Gastroesophageal sphincter (tissue), 4 donors: ENCODE results near the gene GNG14. TPM values are rescaled to one million over a fixed set of nuclear protein-coding genes. Genes with fewer than 3 reads are reported as not detected.
A peak's percentile ranks its signal among the peaks of the same experiment; 100 is the strongest.
"Not testable (repeated sequence)": the region's sequence is repeated elsewhere in the genome, so short reads cannot be mapped to it uniquely, and the experiment has no call there.

Experiments
- ATAC-seq: fragments of 150-250 bp; one replicate; pipeline ENCODE4 v1.9.1; 2016; ENCODE audit warnings: mild to moderate bottlenecking, moderate library complexity
- H3K27ac ChIP-seq, 4 donors: fragments of 200-600 bp; sonication (generic) in 3 of 4; 1 replicate in 3 of 4; 2 replicates in 1 of 4; pipeline ENCODE4 v1.5.1; 2016 to 2019
- H3K27me3 ChIP-seq: fragments of 200-600 bp; sonication (generic); one replicate; pipeline ENCODE4 v1.5.1; 2019
- H3K36me3 ChIP-seq, 2 donors: fragments of 200-600 bp; sonication (generic); one replicate each; pipeline ENCODE4 v1.5.1; 2019; ENCODE audit warnings: control low read depth in 1 of 2
- H3K4me1 ChIP-seq, 3 donors: fragments of 200-600 bp; sonication (generic); 1 replicate in 2 of 3; 2 replicates in 1 of 3; pipeline ENCODE4 v1.5.1; 2016 to 2019; ENCODE audit warnings: control low read depth in 2 of 3
- H3K4me3 ChIP-seq, 2 donors: fragments of 200-600 bp; sonication (generic); one replicate each; pipeline ENCODE4 v1.5.1; 2019; ENCODE audit warnings: mild to moderate bottlenecking in 1 of 2, moderate library complexity in 1 of 2
- H3K9me3 ChIP-seq, 3 donors: fragments of 200-600 bp; sonication (generic); one replicate each; pipeline ENCODE4 v1.5.1; 2017 to 2019; ENCODE audit warnings: control low read depth in 2 of 3
- CTCF ChIP-seq, 4 experiments: fragments of 200-600 bp in 2 of 4; fragments of 450-650 bp in 2 of 4; sonication (generic) in 1 of 4; IDR thresholded peaks; one replicate each; pipeline ENCODE4 v1.5.1; 2017 to 2019; ENCODE audit warnings: antibody characterized with exemption in 4 of 4, mild to moderate bottlenecking in 2 of 4, moderate library complexity in 2 of 4
- EP300 ChIP-seq: sonication (generic); formaldehyde crosslinking; IDR thresholded peaks from one replicate; pipeline ENCODE4 v1.6.1; 2017; ENCODE audit warnings: antibody characterized with exemption, mild to moderate bottlenecking
- POLR2A ChIP-seq, 2 donors: fragments of 450-650 bp; IDR thresholded peaks; one replicate each; pipeline ENCODE4 v1.6.1; 2017; ENCODE audit warnings: antibody characterized with exemption in 2 of 2, mild to moderate bottlenecking in 2 of 2, moderate library complexity in 1 of 2
- POLR2AphosphoS5 ChIP-seq: sonication (generic); formaldehyde crosslinking; IDR thresholded peaks from one replicate; pipeline ENCODE4 v1.6.1; 2017; ENCODE audit warnings: antibody characterized with exemption
- WGBS, 2 donors: methylation state at CpG; one replicate each; pipeline ENCODE4 v1.1.5; 2018; ENCODE audit warnings: low coverage in 1 of 2; 5-methylcytosine and 5-hydroxymethylcytosine counted together
- total RNA-seq, 4 donors: library from RNA; depleted of rRNA; stranded (reverse); fragments of >200 nt; gene quantifications; one replicate each; pipeline ENCODE4 v1.1.0, GENCODE V29; 2016

Gene GNG14
- total RNA-seq, 4 donors from 2014 or later, result not detected

- peaks cover 0 to 17% (median 10%) of the 10 kb centered on the region in 3 donors for H3K4me1 ChIP-seq
- TF ChIP-seq POLR2A (IDR thresholded peaks at IDR 0.05) (no peak), CTCF (IDR thresholded peaks at IDR 0.05) (no peak), POLR2AphosphoS5 (no peak), EP300 (no peak)
- WGBS, 2 donors, result no CpG with 5 or more reads among the region's 26 CpGs
- no peak for ATAC-seq
- no peak overlapping the region for H3K4me3 ChIP-seq
- no peaks in the 10 kb centered on the region for H3K27me3 ChIP-seq
- H3K36me3 ChIP-seq, result no peaks in the 10 kb centered on the region
- no peaks in the 10 kb centered on the region for H3K9me3 ChIP-seq
- H3K27ac ChIP-seq, result no peak overlapping the region
Observed at GRCh38 chr19:12642506-12642905, 45.3 kb upstream of the GNG14 start.

- H3K27me3 ChIP-seq, ATAC-seq, H3K9me3 ChIP-seq, H3K27ac ChIP-seq, H3K4me3 ChIP-seq, H3K36me3 ChIP-seq: not testable (repeated sequence)
- H3K4me1 ChIP-seq, result peaks cover 0 to 29% (median 20%) of the 10 kb centered on the region in 3 donors
- 93% methylated on average over 2 of the region's 14 CpGs; no CpG with 5 or more reads in 1 of the 2 donors for WGBS, 2 donors
Observed at GRCh38 chr19:12643716-12644115, 44.1 kb upstream of the GNG14 start.

- Histone ChIP-seq H3K27ac (no peak overlapping the region), H3K27me3 (no peaks in the 10 kb centered on the region), H3K4me1 (peaks cover 0 to 19% (median 10%) of the 10 kb centered on the region in 3 donors), H3K36me3 (peaks cover 0 to 6% of the 10 kb centered on the region in 2 donors), H3K4me3 (no peak overlapping the region), H3K9me3 (no peaks in the 10 kb centered on the region)
- ATAC-seq, result no peak
- WGBS, 2 donors, result 80 to 84% methylated on average over 3 to 4 of the region's 10 CpGs
- TF ChIP-seq EP300, result no peak
Observed at GRCh38 chr19:12646551-12646950, 41.2 kb upstream of the GNG14 start.

GRCh38 chr19:12647047-12647446 lies 40.8 kb upstream of the GNG14 start:
- Histone ChIP-seq H3K4me1 (peaks cover 0 to 19% (median 10%) of the 10 kb centered on the region in 3 donors), H3K9me3 (no peaks in the 10 kb centered on the region), H3K36me3 (peaks cover 0 to 11% of the 10 kb centered on the region in 2 donors), H3K27me3 (no peaks in the 10 kb centered on the region), H3K27ac (no peak overlapping the region), H3K4me3 (no peak overlapping the region)
- no peak for ATAC-seq
- WGBS, 2 donors, result 68 to 100% methylated on average over 1 to 3 of the region's 8 CpGs
- no peak for TF ChIP-seq POLR2A (IDR thresholded peaks at IDR 0.05)
- TF ChIP-seq CTCF (IDR thresholded peaks at IDR 0.05), result no peak
- no peak for TF ChIP-seq EP300
- TF ChIP-seq POLR2AphosphoS5, result no peak

GRCh38 chr19:12647490-12648071 lies 40.2 kb upstream of the GNG14 start:
- Histone ChIP-seq H3K27ac (peak overlapping the region in 2 of 4 donors; percentile 30 to 41), H3K27me3 (no peaks in the 10 kb centered on the region), H3K9me3 (no peaks in the 10 kb centered on the region), H3K4me1 (peaks cover 0 to 19% (median 10%) of the 10 kb centered on the region in 3 donors), H3K4me3 (peak overlapping the region; percentile 37 to 48), H3K36me3 (peaks cover 0 to 16% of the 10 kb centered on the region in 2 donors)
- no peak for TF ChIP-seq CTCF (IDR thresholded peaks at IDR 0.05)
- no peak for TF ChIP-seq POLR2A (IDR thresholded peaks at IDR 0.05)
- TF ChIP-seq EP300, result no peak
- no peak for TF ChIP-seq POLR2AphosphoS5
- 5% methylated on average over 26 of the region's 31 CpGs; no CpG with 5 or more reads in 1 of the 2 donors for WGBS, 2 donors
- peak; percentile 94 for ATAC-seq

GRCh38 chr19:12648088-12648487 lies 39.7 kb upstream of the GNG14 start:
- H3K4me1 ChIP-seq, result peaks cover 0 to 19% (median 10%) of the 10 kb centered on the region in 3 donors
- H3K9me3 ChIP-seq, result no peaks in the 10 kb centered on the region
- peak; percentile 51 for ATAC-seq
- H3K36me3 ChIP-seq, result peaks cover 0 to 16% of the 10 kb centered on the region in 2 donors
- peak overlapping the region in 1 of 4 donors; percentile 41 for H3K27ac ChIP-seq
- WGBS, 2 donors, result 18% methylated on average over 13 of the region's 29 CpGs; no CpG with 5 or more reads in 1 of the 2 donors
- H3K27me3 ChIP-seq, result no peaks in the 10 kb centered on the region
- H3K4me3 ChIP-seq, result peak overlapping the region; percentile 37 to 48
- TF ChIP-seq CTCF (IDR thresholded peaks at IDR 0.05), result peak in 2 of 4 experiments; percentile 16 to 56
- no peak for TF ChIP-seq POLR2A (IDR thresholded peaks at IDR 0.05)
